NT2/D1 (cell line): Measurements from ENCODE around the gene WWTR1.

Experiments
- SUZ12 ChIP-seq: IDR thresholded peaks from 2 replicates; pipeline ENCODE4 v1.6.1; 2011; ENCODE audit not compliant: insufficient read length, insufficient read depth; ENCODE audit errors: extremely low read depth
- ZNF274 ChIP-seq: IDR thresholded peaks from 2 replicates; pipeline ENCODE4 v1.6.1; 2011; ENCODE audit warnings: mild to moderate bottlenecking, low read depth, low read length

DNA sequence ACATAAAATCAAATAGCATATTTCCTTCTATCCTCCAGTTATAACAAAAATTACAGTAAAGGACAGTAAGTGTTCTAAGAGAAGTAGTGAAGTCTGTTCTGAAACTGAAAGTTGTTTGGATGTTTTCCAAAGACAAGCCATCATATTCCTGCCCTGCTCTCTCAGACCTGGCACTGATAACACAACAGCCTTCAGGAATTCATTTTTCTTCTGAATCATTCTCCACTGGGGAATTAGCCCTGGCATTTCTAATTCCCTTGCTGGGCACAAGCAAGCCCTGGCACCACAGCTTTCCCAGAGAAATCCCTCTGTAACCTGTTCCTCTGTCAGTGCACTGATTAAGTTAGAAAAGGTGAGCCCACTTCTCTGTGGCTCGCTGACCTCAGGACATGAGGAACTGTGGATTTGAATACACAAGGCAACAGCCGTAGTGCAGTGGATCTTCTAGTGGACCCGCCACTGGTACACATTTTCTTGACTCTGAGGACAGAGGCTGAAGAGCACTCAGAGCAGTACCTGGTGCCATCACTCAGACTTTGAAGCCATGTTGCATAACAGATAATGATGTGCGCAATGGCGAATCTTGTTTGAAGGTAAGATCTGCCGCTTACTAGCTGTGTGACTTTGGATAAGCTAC lies 61.6 kb downstream of the WWTR1 start:
- TF ChIP-seq SUZ12 (no peak), ZNF274 (no peak)
